Activated CD8-positive, alpha-beta memory T cell treated with anti-CD3 and anti-CD28 coated beads for 48 hours (primary cell): Measurements from ENCODE around the gene IGSF1.
"Not testable (repeated sequence)": the region's sequence is repeated elsewhere in the genome, so short reads cannot be mapped to it uniquely, and the experiment has no call there.

Experiments
- DNase-seq, 3 experiments: peaks; one replicate each; pipeline ENCODE4 v3.0.0-alpha.2; 2020; ENCODE audit warnings: low read depth in 2 of 3, low spot score in 2 of 3

The IGSF1 gene

DNA sequence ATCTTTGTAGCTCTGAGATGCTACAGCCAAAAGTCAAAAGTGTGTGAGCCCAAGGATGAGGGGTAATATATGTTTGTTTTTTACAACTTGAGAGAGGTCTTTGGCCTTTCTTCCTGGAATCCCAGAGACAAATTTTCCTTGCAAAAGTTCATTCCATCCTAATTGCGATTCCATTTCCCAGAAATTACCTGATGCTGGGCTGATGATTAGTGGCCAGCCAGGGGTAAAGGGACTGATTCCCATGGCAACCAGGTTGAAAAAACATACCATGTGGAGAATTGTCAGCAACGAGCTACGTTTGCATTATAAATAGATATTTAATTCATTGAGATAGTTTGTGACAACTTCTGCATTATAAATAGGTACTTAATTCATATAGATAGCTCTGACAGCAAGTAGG, 17.8 kb downstream of the IGSF1 start:
- DNase-seq: no peak

GRCh38 chrX:131270080-131270479, 19.0 kb downstream of the IGSF1 start:
- DNase-seq: no peak

DNA sequence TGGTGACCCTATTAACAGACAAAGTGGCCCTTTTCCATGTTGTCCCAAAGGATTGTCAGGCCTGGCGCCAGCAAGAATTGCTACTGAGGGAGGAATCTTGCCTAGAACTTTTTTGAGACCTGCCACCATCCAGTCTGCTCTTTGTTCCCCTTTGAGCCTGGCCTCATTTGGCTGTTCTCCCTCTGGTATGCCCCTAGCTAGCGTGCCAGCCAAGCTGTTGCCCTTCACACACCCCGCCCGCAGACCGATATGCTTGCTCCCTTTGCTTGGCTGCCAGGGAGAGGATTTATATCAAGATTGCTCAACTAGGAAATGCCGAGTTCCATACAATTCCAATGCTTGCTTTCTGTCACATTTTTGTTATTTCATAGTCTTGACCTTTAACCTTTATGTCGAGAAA, 24.4 kb downstream of the IGSF1 start:
- DNase-seq: no peak

DNA sequence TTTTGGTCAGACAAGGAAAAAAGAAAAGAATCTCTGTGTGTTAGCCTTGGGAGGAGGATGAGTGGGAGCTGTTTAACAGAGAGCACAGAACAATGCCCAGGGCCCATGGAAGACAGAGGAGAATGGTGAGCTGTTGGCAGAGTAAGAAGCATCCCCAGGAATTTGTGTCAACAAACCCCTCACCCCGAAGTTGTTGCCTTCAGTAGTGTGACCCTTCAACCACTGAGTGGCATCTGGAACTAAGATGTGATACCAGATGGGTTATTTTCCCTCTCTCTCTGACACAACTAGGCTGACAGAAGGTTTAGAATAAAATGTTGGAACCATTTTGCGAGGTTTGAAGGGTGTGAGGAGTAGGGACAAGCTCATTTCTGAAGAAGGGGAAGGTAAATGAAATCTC, 25.1 kb downstream of the IGSF1 start:
- DNase-seq: no peak

- DNase-seq: no peak
These were observed 26.1 kb downstream of the IGSF1 start for GRCh38 chrX:131262738-131263679.

- no peak for DNase-seq
These were observed 26.9 kb downstream of the IGSF1 start for GRCh38 chrX:131262200-131262599.

DNA sequence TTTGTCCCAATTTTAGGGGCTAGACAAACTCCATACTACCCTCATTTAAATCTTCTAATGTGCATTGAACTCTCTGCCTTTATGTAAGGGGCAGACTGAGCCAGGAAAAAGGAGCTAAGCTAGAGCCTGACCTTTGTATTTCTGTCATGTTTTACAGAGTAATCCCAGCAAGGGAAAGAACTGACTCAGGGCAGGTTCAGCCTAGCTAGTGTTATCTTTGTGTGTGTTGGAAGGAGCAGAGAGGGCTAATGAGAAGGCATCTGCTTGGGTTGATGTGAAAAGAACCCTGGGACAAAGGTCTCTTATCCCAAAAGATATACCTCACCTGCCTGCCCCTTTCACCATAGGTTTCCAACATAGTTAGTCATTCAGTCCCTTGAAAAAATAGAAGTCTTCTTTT, 31.7 kb downstream of the IGSF1 start:
- no peak for DNase-seq

- DNase-seq: not testable (repeated sequence)
These were observed 37.9 kb downstream of the IGSF1 start for GRCh38 chrX:131250984-131251738.

- DNase-seq: no peak
These were observed 50.0 kb downstream of the IGSF1 start for GRCh38 chrX:131239057-131239456.

DNA sequence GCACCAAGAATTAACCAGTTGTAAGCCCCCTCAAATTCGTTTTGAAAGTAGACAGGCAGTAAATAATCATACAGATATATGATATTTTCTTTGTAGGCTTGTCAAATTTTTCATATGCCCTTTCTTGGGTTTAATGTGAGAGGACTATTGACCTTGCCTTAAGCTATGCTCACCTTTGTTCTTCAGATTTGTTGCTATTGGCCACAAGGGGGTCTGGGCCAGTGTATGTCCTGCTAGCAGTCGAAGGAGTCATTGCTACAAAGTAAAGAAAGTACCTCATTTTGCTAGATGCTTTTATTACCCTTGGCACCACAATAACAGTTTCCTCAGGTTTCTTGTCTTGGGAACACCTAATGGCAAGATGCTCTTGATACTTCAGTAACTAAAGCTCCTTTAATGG, 51.7 kb downstream of the IGSF1 start:
- no peak for DNase-seq

- no peak for DNase-seq
These were observed 53.1 kb downstream of the IGSF1 start for GRCh38 chrX:131235768-131236545.

DNA sequence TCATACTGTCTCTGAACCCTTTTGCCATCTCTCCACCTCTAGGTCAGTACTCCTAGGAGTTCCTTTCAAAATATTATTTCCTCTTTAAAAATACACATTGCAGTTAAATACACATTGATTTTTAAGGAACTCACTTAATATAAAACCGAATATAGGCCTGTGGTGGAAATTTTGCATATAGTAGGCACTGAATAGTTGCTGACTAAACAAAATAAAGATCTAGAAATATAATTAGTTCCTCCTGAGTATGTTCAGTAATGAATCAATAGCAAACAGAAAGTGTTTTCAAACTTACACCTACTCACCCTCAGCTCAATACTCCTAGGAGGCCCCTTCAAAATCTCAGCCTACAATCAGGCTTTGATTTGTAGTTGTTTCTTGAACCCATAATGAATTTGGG, 61.5 kb downstream of the IGSF1 start:
- DNase-seq: no peak

- no peak for DNase-seq
These were observed 62.5 kb downstream of the IGSF1 start for GRCh38 chrX:131226591-131226990.

- no peak for DNase-seq
These were observed 64.0 kb downstream of the IGSF1 start for GRCh38 chrX:131225078-131225477.
